Ishikawa (cell line): ENCODE results near the gene NIPAL4.

Experiments
- CREB1 ChIP-seq: IDR thresholded peaks from 2 replicates; pipeline ENCODE4 v1.6.1; 2012; ENCODE audit warnings: low read depth
- EGR1 ChIP-seq: IDR thresholded peaks from 2 replicates; pipeline ENCODE4 v1.6.1; 2012
- EP300 ChIP-seq: IDR thresholded peaks from 2 replicates; pipeline ENCODE4 v1.6.1; 2012; ENCODE audit warnings: borderline replicate concordance
- FOXM1 ChIP-seq: IDR thresholded peaks from 2 replicates; pipeline ENCODE4 v1.6.1; 2012; ENCODE audit warnings: low read depth, borderline replicate concordance
- MAX ChIP-seq: IDR thresholded peaks from 2 replicates; pipeline ENCODE4 v1.6.1; 2012
- REST ChIP-seq: IDR thresholded peaks from 2 replicates; pipeline ENCODE4 v1.6.1; 2012; ENCODE audit warnings: low read depth, mild to moderate bottlenecking
- TAF1 ChIP-seq: IDR thresholded peaks from 2 replicates; pipeline ENCODE4 v1.6.1; 2012; ENCODE audit warnings: low read depth, mild to moderate bottlenecking
- TCF12 ChIP-seq: IDR thresholded peaks from 2 replicates; pipeline ENCODE4 v1.6.1; 2012; ENCODE audit warnings: low read depth
- USF1 ChIP-seq: IDR thresholded peaks from 2 replicates; pipeline ENCODE4 v1.6.1; 2012
- YY1 ChIP-seq: IDR thresholded peaks from 2 replicates; pipeline ENCODE4 v1.6.1; 2012; ENCODE audit warnings: low read depth
- ZBTB7A ChIP-seq: IDR thresholded peaks from 2 replicates; pipeline ENCODE4 v1.6.1; 2012; ENCODE audit warnings: low read depth

- TF ChIP-seq ZBTB7A (no peak), REST (no peak), EGR1 (no peak), CREB1 (no peak), EP300 (no peak), YY1 (no peak), MAX (no peak), TAF1 (no peak), USF1 (no peak), TCF12 (no peak), FOXM1 (no peak)
These were observed 44.2 kb upstream of the NIPAL4 start for GRCh38 chr5:157415838-157416237.
